Measurements from ENCODE around the gene EIF4ENIF1.

GRCh38 chr22:31495343-31495742 lies 5.7 kb upstream of the EIF4ENIF1 start:
- no peak for TF ChIP-seq MAX (IDR thresholded peaks at IDR 0.05; ENCODE audit: low read depth)
- TF ChIP-seq YY1 (IDR thresholded peaks at IDR 0.05; ENCODE audit: low read depth) = no peak
- TF ChIP-seq TCF12 (IDR thresholded peaks at IDR 0.05) = no peak
- TF ChIP-seq EP300 (IDR thresholded peaks at IDR 0.05; ENCODE audit: borderline replicate concordance in 1 of 2, low read depth in 1 of 2, low read length in 1 of 2) = no peak
- no peak for TF ChIP-seq MEF2A (IDR thresholded peaks at IDR 0.05; ENCODE audit: borderline replicate concordance, low read depth)
- no peak for TF ChIP-seq CTCF (IDR thresholded peaks at IDR 0.05)

Data from SK-N-SH (cell line).